Left kidney (tissue), 2 donors: ENCODE results near the gene CRIP1. TPM values are rescaled to one million over a fixed set of nuclear protein-coding genes. Genes with fewer than 3 reads are reported as not detected.

Source experiments
- DNase-seq: peaks from one replicate; pipeline ENCODE4 v3.0.0-alpha.2; 2013
- polyA plus RNA-seq: library from polyadenylated mRNA; unstranded; fragments of 120-200 nt; gene quantifications from one replicate; pipeline ENCODE4 v1.2.1, GENCODE V29; 2013; ENCODE audit not compliant: insufficient read length

Gene CRIP1
- polyA plus RNA-seq, 1 donor: 22.7 TPM

- no peak for DNase-seq
Measured at GRCh38 chr14:105531088-105531893, 44.6 kb downstream of the CRIP1 start.

DNA sequence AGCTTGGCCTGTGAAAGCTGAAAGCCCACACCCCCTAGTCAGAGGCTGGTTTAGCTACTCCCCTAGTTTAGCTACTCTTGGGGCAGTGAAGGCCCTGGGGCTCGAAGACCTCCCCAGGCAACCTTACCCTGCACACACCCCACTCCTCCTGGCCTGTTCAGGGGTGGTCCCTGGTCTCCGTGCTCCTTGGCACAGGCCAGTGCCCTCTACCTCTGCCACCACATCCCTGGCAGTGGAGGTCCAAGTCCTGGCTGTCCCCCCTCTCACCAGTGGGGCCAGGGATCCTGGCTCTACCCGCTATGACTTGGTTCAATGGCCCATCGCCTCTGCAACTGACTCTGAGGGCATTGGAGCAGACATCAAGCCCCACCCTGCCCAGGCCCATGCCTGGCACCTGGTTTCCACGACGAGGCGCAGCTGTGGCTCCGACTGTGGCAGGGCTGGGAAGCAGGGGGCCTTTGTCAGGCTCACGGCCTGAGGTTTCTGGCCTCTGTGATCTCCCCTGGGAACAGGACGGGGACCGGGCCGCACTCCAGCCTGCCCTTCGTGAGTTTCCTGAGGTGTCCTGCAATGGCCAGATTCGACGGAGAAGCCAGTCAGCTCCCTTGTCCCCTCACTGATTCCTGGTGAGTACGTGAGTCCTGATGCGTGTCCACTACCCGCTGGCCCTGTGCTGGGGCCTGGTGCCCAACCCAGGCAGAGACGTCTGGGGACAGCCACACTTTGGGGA is 45.4 kb downstream of the CRIP1 start:
- DNase-seq: no peak

GRCh38 chr14:105532735-105533141 is 46.1 kb downstream of the CRIP1 start:
- no peak for DNase-seq

GRCh38 chr14:105533391-105533790 is 46.7 kb downstream of the CRIP1 start:
- DNase-seq: no peak

DNA sequence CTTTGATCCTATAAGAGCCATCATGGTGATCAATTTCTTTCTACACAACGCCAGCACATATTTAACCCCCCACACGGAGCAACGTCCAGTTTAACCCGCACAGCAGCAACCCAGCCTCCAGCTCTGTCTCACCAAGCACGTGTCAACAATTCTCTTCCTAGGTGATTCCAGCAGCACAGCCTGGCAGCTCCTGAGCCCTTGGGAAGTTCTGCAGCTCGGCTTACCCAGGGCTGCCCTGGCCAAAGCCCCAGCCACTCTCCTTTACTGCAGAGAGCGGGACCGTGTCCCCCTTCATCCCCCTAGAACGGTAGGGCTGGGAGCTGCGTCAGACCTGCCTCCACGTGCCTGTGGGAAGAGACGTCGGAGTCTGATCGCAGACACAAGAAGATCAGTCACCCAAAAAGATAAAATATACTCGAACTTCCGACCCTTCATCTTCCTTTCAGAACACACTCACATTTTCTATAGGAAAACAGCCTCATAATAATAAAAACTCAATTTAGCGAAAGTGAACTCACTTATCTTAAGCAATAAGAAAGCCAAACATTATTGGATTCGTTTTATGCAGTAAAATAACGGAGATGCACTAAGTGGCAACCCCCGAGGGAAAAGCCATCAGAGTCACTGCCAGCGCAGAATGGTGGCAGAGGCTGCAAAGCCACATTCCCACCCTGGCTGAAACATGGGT is 47.3 kb downstream of the CRIP1 start:
- DNase-seq: no peak

- DNase-seq: no peak
Measured at GRCh38 chr14:105534586-105534985, 47.9 kb downstream of the CRIP1 start.

DNA sequence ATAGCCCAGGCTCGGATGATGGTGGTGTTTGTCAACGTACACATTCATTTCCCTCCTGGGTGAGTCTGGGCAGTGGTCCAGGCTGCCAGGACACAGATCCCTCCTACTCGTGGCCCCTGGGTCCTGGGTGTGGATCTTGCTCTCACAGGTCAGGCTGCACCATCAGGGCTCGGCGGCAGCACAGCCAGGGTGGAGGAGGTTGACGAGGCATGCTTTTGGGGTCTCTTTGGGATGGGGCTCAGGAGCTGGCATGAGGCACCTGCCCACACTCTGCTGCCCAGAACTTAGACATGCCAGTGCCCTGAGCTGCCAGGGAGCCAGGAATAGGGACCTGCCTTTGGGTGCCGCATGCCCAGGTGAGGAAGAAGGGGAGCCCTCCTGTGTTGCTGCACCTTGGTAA is 49.4 kb downstream of the CRIP1 start:
- no peak for DNase-seq

- DNase-seq: no peak
Measured at GRCh38 chr14:105536691-105537579, 50.2 kb downstream of the CRIP1 start.

DNA sequence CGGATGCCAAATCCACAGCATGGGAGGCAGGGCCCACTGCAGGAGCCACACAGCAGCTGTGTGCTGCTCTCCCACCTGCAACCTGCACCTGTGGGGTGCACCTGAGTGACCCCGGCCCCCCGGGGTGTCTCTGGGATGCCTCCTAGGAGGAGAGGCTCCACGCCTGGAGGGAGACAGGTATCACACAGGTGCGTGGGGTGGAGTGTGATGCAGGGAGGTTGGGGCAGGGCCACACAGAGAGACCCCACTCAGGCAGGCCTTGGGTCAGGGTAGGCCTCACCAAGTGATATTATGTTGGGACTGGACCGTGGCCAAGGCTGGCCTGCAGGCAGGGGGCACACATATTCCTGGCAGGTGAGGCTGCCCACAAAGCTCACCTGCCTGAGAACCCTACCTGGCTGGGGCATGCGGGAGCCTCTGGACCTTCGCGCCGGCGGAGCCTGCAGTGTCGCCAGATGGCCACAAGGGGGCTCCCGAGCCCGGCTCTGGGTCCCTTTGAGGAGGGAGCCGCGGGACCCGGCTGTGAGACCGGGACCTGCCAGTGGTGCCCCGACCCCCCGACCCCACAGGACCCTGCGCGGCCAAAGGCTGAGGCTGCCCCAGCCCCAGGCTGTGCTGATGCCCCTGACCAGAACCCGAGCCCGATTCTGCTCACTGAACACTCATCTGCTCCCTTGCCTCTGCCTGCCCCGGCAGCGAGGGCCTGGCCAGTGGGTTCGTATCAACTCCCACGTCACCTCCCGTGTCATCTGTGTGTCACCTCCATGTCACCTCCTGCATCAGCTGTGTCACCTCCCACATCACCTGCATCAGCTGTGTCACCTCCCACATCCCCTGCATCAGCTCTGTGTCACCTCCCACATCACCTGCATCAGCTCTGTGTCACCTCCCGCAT is 51.1 kb downstream of the CRIP1 start:
- DNase-seq: no peak

Other genes starting within 250 kb of the CRIP1 start
- gene BTBD6, start 238.4 kb upstream of the CRIP1 start, polyA plus RNA-seq: 32.1 TPM
- 37.6 TPM for gene BRF1, start 185.9 kb upstream of the CRIP1 start, polyA plus RNA-seq
- 67.0 TPM for gene PACS2, start 172.1 kb upstream of the CRIP1 start, polyA plus RNA-seq
- 1.4 TPM for gene TEX22, start 88.3 kb upstream of the CRIP1 start, polyA plus RNA-seq
- gene MTA1, start 67.1 kb upstream of the CRIP1 start, polyA plus RNA-seq: 117 TPM
- 87.4 TPM for gene CRIP2, start 12.1 kb upstream of the CRIP1 start, polyA plus RNA-seq
- 5.6 TPM for gene TEDC1, start 4.4 kb downstream of the CRIP1 start, polyA plus RNA-seq
- 2.8 TPM for gene TMEM121, start 39.7 kb downstream of the CRIP1 start, polyA plus RNA-seq